Right renal pelvis (tissue), 4 donors: Measurements from ENCODE around the gene SCRN1. TPM values are rescaled to one million over a fixed set of nuclear protein-coding genes. Genes with fewer than 3 reads are reported as not detected.

Experiments
- DNase-seq, 4 donors: peaks; one replicate each; pipeline ENCODE4 v3.0.0-alpha.2; 2013; ENCODE audit warnings: low read depth in 4 of 4, low spot score in 3 of 4, missing footprints in 1 of 4
- polyA plus RNA-seq, 4 donors: library from polyadenylated mRNA; unstranded; fragments of 120-200 nt; gene quantifications; one replicate each; pipeline ENCODE4 v1.2.1, GENCODE V29; 2013; ENCODE audit not compliant: insufficient read length in 4 of 4

SCRN1 gene, protein sequence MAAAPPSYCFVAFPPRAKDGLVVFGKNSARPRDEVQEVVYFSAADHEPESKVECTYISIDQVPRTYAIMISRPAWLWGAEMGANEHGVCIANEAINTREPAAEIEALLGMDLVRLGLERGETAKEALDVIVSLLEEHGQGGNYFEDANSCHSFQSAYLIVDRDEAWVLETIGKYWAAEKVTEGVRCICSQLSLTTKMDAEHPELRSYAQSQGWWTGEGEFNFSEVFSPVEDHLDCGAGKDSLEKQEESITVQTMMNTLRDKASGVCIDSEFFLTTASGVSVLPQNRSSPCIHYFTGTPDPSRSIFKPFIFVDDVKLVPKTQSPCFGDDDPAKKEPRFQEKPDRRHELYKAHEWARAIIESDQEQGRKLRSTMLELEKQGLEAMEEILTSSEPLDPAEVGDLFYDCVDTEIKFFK
- 10 to 100 TPM; 60.7 to 71.0 (median 67.1) TPM for polyA plus RNA-seq

DNA sequence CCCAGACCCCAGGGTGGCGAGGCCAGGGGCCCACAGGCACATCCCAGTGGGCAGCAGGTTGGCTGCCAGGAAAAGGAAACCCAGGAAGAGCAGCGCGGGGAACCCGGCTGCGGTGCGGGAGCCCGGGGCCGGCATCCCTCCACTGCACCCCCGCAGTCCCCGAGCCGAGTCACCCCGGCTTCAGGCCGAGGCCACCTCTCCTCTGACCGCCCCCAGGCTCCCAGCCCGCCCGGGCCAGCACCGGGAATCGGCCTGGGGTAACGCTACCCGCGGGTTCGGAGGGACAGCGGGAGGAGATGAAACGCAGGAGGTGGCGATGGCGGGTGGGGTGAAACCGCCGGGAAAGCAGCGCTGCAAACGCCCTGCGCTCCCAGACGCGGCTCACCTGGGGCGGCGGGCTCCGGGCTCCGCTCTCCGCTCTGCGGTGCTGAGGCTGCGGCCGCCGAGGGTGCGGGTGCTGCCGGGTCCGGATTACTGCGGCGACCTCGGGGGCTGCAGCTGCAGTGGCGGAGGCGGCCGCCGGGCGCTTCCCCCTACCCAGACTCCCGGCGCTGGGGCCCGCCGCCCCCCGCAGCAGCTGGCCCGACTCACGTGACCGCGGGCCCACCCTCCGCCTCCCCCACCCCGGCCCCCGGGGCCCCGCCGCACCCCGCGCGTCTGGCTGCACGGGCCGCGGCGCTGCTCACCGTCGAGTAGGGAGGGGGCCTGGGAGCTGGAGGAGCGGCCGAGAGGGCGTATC, at the start of gene SCRN1:
TSS of gene SCRN1 (minus strand) at position 545 of the 739 bp plus-strand sequence. CDS start 20,734 bp downstream, outside the sequence.
- peak in 2 of 4 donors; percentile 38 to 47 for DNase-seq

DNA sequence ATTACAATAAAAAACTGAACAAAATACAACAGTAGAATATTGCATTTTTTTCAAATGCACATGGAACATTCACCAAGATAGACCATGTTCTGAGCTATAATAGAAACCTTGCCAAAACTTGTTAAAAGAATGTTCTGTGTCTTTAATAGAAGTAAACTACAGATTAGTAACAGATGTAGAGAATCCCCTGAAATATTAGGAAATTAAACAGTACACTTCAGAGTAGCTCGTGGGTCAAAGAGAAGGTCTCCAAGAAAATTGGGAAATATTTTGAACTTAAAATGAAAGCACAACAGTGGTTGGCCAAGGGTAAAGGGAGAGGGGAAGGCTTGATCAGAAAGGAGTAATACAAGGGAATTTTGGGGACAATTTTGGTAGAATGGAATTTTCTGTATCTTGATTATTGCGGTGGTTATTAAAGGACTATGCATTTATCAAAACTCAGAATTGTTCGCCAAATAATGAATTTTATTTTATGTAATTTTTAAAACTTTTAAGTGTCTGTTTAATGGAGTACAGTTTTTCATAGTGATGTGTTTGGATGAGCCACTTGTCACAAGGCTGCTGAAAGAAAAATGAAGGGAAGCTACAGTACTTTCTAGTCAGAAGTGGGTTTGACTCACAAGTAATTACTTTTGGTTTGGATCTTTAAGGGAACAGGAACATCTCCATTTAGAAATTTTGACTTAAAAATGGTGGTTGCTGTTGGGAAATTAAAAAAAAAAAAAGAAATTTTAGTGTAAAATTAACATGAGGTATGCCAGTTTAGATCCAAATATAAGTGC, 48.8 kb upstream of the SCRN1 start:
- DNase-seq, result no peak

DNA sequence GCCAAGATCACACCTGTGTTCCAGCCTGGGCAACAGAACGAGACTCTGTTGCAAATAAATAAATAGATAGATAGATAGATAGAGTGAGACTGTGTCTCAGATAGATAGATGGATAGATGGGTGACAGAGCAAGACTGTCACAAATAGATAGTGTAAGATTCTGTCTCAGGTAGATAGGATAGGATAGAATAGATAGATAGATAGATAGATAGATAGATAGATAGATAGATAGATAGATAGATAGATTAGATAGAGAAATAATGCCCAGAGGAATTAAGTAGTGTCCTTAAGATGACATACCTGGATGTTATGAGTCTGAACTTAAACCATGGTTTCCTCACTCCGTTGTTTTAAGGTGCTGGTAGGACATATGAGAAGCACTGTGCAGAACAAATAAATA, 46.6 kb upstream of the SCRN1 start:
- DNase-seq, result no peak

DNA sequence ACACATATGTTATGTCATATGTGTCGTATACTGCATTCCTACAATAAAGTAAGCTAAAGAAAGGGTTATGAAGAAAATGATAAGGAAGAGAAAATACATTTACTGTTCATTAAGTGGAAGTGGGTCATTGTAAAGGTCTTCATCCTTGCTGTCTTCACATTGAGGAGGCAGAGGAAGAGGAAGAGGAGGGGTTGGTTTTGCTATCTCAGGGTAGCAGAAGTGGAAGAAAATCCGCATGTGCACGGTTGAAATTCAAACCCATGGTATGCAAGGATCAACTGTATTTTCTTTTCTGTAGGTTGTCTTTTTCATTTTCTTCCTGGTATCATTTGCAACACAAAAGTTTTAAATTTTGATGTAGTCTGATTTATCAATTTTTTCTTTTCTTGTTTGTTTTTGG, 44.9 kb upstream of the SCRN1 start:
- DNase-seq, result no peak

DNA sequence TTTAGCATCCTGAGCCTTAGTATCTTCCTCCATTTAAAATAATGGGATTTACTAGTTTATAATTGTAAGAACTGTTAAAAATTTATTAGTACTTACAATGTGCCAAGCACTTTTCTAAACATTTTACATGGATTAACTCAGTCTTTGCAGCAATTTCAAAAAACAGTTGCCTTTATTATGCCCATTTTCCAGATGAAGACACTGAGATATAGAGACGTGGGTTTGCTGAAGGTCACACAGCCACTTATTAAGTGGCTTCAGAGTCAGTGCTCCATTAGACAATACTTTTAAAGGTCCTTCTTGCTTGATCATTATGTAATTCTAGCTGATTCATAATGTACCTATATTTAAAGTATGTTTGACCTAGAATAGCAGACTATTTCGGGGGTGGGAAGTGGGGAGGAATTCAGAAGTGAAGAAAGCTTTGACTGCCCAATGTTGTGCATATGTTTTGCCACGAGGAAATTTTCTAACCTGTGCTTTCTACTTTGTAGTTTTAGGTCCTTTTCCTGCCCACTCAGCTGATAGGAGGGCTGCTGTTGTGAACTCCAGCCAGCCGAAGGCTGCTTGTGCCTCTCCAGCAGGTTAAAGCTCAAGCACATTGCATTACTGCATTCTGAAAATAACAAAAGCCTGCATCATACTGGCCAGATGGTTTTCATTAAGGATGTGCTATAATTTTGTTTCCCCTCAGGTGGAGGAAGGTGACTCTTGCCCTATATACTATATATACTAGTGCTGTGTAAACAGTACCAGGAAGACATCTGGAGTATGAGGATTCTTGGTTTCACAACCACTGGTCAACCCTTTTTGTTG, 42.9 kb upstream of the SCRN1 start:
- DNase-seq, result no peak

DNA sequence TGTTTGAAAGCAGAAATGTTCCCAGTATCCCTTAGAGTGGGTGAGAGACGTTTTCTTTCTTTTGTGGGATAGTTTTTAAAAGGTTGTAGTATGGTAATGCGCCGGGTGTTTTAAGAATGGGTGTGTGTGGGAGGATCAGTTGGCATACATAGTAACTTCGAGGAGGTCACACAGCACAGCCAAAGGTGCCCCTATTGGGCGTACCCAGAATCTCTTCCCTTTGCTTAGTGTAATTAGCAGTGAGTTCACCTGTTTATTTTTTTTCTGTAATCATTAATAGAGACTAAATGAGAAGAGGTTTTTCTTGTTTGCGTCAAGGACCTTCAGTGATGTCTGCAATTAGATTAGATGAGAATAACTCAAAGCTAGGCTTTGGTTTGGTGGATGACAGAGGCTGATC, 40.1 kb upstream of the SCRN1 start:
- DNase-seq, result no peak

DNA sequence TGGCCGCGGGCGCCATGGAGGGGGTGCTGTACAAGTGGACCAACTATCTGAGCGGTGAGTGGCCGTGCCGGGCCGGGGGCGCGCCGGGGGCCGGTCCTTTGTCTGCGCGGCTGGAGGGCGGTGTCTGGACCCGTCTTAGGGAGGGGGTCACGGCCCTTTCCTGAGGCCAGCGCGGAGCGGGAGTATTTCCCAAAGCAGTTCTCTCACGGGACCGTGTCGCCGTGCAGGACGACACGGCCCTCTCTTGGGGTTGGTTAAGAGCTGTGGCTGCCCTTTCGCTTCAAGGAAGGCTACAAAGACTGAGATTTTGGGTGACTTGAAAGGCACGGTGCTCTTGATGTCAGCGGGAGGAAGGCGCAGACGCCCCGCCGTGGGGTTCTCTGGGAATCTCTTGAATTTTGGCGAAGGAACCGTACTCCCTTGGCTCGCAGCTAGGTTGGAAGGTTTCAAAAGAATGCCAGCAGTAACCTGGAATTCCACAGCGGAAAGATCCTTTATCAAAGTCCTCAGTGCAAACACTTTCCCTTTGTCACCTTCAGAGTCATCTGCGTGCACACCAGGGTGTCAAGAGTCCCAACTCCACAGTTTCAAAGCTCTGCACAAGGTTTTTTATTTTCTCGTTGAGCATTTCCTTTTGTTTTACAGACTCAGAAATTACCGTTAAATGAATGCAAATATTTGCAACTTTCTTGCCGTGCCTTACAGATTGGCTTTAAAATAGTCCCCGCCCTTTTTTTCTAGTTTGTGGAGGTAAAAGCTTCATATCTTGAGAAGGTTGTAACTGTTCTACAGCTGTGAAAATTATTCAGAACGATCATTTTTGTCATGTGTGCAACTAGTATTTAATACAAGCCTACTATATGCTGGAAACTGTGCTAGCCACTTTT, 39.4 kb upstream of the SCRN1 start:
- DNase-seq, result peak in 1 of 4 donors; percentile 49

DNA sequence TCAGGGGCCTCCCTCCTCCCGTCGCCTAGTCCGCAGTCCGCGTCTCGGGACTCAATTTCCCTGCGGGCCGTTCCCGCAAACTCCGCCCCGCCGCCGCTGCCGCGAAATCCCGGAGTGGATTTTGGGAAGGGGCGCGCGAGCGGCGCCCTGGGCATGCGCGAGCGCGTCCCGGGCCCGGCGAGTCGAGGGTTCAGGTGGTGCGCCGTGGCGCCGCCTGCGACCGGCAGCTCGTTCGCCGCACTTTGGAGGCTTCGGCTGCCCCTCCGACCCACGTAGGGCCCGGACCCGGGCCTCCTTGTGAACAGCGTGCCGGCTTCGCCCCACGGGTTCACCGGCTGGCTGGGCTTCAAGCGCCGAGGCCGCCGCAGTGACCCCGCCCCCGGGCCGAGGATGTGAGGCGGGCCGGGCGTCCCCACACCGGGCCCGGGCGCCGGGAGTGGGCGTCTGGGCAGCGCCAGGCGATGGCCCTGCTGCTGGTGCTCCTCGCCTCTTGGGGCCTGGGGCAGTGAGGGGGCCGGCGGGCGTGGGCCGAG, 38.7 kb upstream of the SCRN1 start, which contains the start of gene PLEKHA8:
TSS of gene PLEKHA8 (plus strand) at position 197 of the 533 bp plus-strand sequence. CDS start 351 bp downstream, outside the sequence.
- DNase-seq, result peak; percentile 83 to 87 (median 84)

DNA sequence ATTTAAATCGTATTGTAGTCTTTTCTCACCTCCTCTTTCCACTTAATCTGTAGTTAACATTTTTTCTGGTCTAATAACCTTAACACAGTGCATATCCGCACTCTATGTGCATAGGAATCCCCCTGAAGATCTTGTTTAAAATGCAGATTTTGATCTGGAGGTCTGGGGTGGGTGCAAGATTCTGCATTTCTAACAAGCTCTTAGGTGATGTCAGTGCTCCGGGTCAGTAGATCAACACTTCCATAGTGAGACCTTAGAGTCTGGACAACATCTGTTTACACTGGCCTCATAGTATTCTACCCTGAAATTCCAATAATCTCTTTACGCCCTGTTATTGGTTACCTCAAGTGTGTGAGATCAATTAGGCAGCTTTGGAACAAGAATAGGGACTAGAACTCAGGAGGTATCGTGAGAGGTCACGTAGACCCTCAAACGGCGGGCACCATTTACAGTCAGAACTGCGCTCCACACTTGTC, 38.2 kb upstream of the SCRN1 start:
- no peak for DNase-seq

DNA sequence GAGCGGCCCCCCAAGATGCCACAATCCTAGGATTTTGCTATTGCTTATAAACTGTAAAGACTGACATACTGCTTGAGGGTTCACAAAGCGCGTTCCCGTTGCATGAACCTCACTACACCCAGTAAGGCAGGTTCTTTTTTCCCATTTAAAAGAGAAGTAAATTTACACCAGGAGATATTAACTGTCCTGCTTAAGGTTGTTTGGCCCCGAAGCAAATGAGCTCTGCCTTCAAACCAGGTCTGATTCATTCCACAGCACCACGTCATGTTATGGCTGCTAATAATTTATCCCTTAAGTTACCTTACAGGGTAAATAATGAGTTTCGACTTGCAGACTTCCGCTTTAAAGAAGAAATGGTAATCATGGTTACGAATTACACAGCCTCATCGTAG, 37.5 kb upstream of the SCRN1 start:
- no peak for DNase-seq

DNA sequence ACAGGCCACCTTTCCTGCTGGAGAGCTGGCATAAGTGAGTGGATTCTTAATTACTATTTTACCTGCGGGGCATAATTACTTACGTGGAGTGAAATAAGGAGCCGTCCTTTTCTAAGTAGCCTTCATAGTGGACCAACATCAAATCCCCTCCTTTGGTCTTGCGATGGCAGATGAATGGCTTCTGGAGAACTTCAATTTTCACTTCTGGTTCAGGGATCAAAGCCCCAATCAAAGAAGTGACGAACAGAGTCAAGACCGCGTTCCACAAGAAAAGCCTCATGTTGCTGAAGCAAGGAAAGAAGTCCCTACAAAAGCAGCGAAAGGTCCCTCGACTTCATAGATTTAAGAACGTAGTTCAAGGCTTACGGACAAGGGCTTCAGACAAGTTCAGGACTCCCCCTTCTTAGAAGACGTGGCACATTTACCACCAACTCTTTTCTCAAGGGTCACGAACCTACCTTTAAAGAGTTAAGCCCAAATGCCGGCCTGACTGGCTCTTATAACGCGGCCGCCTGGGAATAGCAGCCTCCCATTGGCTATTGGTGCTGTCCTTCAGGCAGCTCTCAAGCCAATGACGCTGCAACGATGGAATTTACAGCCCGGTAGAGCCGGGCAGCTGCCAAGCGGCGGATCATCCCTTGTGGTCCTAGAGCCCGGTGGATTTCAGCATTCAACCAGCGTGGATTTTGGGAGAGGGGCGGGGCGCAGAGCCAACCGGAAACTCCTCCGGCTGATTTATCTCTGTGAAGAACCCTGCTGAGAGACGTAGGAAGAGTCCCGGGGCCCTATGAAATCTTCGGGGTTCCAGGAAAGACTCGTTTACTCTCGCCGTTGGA, 36.8 kb upstream of the SCRN1 start, which contains the start of gene FKBP14:
TSS of gene FKBP14 (minus strand) at position 474 of the 836 bp plus-strand sequence. CDS start at position 280, 194 bp downstream.
- peak; percentile 91 to 99 (median 97) for DNase-seq

DNA sequence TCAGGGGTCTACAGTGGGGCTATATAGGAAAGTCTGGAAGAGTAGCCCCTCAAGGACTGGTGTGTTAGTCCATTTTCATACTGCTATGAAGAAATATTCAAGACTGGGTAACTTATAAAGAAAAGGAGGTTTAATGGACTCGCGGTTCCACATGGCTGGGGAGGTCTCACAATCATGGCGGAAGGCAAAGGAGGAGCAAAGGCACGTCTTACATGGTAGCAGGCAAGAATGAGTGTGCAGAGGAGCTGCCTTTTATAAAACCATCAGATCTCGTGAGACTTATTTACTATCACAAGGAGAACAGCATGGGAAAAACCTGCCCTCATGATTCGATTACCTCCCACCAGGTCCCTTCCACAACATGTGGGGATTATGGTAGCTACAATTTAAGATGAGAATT, 33.9 kb upstream of the SCRN1 start:
- DNase-seq, result no peak

DNA sequence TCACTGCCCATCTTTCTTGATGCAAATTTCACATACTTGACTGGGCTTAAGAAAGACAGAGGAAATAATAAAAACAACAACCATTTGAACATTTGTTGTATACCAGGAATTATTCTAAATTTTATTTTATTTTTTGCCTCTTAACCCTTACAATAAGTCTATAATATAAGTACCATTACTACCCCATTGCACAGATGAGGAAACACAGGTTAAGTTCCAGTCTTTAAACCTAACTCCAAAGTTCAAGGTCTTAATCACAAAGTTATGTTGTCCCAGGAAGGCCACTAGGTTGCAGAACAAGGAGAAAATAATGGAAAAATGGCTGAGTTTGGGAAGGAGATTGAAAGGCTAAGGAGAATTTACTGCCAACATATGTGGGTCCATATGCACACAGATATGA, 33.4 kb upstream of the SCRN1 start:
- DNase-seq, result no peak

DNA sequence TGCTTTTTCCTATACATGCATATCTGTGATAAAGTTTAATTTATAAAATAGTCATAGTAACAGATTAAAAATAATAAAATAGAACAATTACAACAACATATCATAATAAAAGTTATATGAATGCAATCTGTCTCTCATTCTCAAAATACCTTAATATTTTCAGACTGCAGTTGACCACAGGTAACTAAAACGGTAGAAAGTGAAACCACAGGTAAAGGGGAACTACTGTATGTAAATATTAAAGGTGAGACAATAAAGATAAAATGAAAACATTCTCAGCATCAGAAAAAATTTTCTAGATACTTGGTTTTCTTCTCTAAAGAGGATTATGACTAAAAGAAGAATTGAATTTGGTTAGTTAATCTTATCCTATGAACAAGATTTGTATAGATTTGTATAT, 30.9 kb upstream of the SCRN1 start:
- no peak for DNase-seq

DNA sequence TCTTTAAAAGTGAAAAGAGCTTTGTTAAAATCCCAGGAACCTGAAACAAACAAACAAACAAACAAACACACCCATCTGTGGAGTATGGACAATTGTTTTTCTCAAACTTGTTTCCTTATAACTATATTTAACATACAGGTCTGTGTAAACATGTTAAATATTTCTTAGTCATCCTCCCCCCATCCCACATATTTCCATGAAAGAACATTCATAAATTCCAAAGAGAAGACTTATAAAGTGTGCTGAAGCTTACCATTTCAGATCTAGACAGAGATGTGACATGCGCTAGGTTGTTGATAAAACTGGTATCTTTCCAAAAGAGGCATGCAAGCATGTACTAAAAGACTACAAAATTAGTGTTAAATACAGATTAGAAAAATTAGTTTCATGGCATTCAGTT, 30.4 kb upstream of the SCRN1 start:
- no peak for DNase-seq

DNA sequence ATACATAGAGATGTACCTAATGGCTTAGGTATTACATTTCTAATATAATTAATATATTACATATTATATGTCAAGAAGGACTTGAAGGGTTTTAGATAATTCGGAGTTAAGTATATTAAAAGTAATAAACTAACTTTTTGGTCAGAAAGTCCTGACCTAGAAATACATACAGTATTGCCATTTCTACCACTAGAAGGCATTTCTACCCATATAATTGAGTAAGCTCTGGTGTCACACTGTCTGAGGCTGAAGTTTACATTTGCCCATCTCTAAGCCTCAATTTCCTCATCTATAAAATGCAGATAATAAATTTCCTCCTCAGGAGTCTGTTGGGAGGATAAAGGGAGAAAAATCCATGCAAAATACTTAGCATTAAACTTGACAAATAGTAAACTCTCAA, 29.8 kb upstream of the SCRN1 start:
- DNase-seq, result no peak

DNA sequence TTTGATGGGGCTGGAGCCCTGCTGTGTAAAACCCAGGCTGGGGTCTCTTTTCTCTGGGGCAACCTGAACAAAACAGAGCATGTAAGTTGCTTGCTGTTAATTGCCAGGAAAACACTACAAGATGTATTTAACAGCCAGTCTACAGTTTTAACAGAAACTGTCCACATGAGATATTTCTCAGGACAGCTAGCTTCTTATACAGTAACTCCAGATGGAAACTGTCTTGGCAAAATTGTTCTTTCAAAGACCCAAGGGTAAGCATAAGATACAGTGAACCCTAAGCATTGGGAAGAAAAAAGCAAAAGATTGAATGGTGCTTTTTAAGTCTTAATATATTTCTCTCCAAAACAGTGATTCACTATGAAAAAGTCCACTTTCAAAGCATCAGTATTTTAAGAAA, 28.9 kb upstream of the SCRN1 start:
- DNase-seq, result no peak

DNA sequence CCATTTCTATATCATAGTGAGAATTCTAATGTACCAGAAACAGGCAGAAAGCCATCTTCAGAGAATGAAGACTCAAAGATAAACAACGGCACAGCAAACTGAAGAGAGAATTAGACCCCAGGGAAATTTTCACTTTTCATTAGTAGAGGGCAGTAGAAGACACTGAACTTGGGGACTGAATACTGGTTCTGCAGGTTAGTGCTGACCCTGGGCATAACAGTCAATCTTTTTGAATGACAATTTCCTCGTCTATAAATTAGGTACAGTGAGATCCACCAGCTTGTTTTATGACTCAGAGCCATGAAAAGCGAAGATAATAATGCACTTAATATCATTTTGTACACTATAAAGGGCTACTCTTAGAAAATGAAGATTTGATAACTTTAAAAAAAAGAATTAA, 23.2 kb upstream of the SCRN1 start:
- no peak for DNase-seq
